Loucy (cell line): ENCODE measurements around the gene MACROD2.

Experiments
- H2AFZ ChIP-seq: fragments of 200-600 bp; sonication (generic); 2 replicates; pipeline ENCODE4 v1.6.0; 2016; ENCODE audit warnings: antibody characterized with exemption, mild to moderate bottlenecking, low read length, moderate library complexity
- H3F3A ChIP-seq: fragments of 200-600 bp; 2 replicates; pipeline ENCODE4 v1.6.0; 2016; ENCODE audit warnings: antibody characterized with exemption, low read depth, mild to moderate bottlenecking
- H3K27me3 ChIP-seq: fragments of 200-600 bp; sonication (generic); 2 replicates; pipeline ENCODE4 v1.6.1; 2014; ENCODE audit warnings: low read length, mild to moderate bottlenecking; ENCODE audit not compliant: insufficient read depth, poor library complexity, severe bottlenecking
- H3K36me3 ChIP-seq: fragments of 200-600 bp; sonication (generic); 2 replicates; pipeline ENCODE4 v1.6.1; 2016; ENCODE audit warnings: low read length; ENCODE audit not compliant: insufficient read depth
- H3K4me1 ChIP-seq: fragments of 200-600 bp; sonication (generic); 2 replicates; pipeline ENCODE4 v1.5.1; 2014; ENCODE audit warnings: low read length, mild to moderate bottlenecking; ENCODE audit not compliant: insufficient read depth, poor library complexity, severe bottlenecking
- H3K4me2 ChIP-seq: fragments of 200-600 bp; sonication (generic); 2 replicates; pipeline ENCODE4 v1.6.0; 2014; ENCODE audit warnings: antibody characterized with exemption, low read length, low read depth, mild to moderate bottlenecking; ENCODE audit not compliant: poor library complexity, severe bottlenecking
- H3K4me3 ChIP-seq: fragments of 200-600 bp; sonication (generic); 2 replicates; pipeline ENCODE4 v1.5.1; 2014; ENCODE audit warnings: low read length, mild to moderate bottlenecking, mixed read lengths; ENCODE audit not compliant: poor library complexity, severe bottlenecking
- H3K79me2 ChIP-seq: fragments of 200-600 bp; sonication (generic); 2 replicates; pipeline ENCODE4 v1.6.1; 2014; ENCODE audit warnings: low read length; ENCODE audit not compliant: insufficient read depth
- H3K9ac ChIP-seq: fragments of 200-600 bp; sonication (generic); 2 replicates; pipeline ENCODE4 v1.6.0; 2014; ENCODE audit warnings: mild to moderate bottlenecking, low read depth, low read length, moderate library complexity; ENCODE audit not compliant: poor library complexity, severe bottlenecking
- H3K9me2 ChIP-seq: fragments of 200-600 bp; sonication (generic); replicated peaks from 2 replicates; pipeline ENCODE4 v1.6.1; 2016; ENCODE audit warnings: low read depth, low read length, mixed read lengths
- H3K9me3 ChIP-seq: fragments of 200-600 bp; sonication (generic); 2 replicates; pipeline ENCODE4 v1.6.1; 2014; ENCODE audit warnings: mild to moderate bottlenecking, antibody characterized with exemption, low read length, low read depth; ENCODE audit not compliant: insufficient read depth
- H4K20me1 ChIP-seq: fragments of 200-600 bp; sonication (generic); 2 replicates; pipeline ENCODE4 v1.6.0; 2014; ENCODE audit warnings: antibody characterized with exemption, low read length, mild to moderate bottlenecking; ENCODE audit not compliant: insufficient read depth, poor library complexity, severe bottlenecking
- EZH2phosphoT487 ChIP-seq: fragments of 200-600 bp; IDR thresholded peaks from 2 replicates; pipeline ENCODE4 v1.6.1; 2018; ENCODE audit warnings: antibody characterized with exemption, mild to moderate bottlenecking, moderate library complexity, borderline replicate concordance
- TF ChIP-seq, protein P1 (sequence below): fragments of 200-600 bp; sonication (generic); conservative IDR thresholded peaks from 2 replicates; pipeline ENCODE4 v1.5.1; 2014; ENCODE audit warnings: mild to moderate bottlenecking, antibody characterized with exemption, low read length

The MACROD2 gene

DNA sequence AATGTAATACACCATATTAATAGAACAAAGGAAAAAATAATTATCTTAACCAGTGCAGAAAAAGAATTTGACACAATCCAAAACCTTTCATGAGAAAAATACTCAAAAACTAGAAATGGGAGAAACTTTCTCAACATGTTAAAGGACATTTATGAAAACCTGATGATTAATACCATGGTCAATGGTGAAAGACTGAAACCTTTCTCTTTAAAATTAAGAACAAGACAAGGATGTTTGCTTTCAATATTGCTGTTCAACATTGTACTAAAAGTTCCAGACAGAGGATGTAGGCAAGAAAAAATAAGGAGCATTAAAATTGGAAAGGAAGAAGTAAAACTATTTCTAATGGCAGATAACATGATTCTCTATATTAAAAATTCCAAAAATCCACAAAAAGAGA is 1323.4 kb downstream of the MACROD2 start:
- Histone ChIP-seq H2AFZ (no peak overlapping the region), H3K9ac (no peak overlapping the region), H3K27me3 (no peaks in the 10 kb centered on the region), H3K4me2 (no peak overlapping the region), H3F3A (no peaks in the 10 kb centered on the region), H3K4me1 (no peaks in the 10 kb centered on the region), H3K79me2 (no peaks in the 10 kb centered on the region), H4K20me1 (no peaks in the 10 kb centered on the region), H3K4me3 (no peak overlapping the region), H3K9me2 (no peaks in the 10 kb centered on the region), H3K9me3 (no peaks in the 10 kb centered on the region), H3K36me3 (no peaks in the 10 kb centered on the region)
- TF ChIP-seq EZH2phosphoT487: no peak
- TF ChIP-seq, protein P1, sequence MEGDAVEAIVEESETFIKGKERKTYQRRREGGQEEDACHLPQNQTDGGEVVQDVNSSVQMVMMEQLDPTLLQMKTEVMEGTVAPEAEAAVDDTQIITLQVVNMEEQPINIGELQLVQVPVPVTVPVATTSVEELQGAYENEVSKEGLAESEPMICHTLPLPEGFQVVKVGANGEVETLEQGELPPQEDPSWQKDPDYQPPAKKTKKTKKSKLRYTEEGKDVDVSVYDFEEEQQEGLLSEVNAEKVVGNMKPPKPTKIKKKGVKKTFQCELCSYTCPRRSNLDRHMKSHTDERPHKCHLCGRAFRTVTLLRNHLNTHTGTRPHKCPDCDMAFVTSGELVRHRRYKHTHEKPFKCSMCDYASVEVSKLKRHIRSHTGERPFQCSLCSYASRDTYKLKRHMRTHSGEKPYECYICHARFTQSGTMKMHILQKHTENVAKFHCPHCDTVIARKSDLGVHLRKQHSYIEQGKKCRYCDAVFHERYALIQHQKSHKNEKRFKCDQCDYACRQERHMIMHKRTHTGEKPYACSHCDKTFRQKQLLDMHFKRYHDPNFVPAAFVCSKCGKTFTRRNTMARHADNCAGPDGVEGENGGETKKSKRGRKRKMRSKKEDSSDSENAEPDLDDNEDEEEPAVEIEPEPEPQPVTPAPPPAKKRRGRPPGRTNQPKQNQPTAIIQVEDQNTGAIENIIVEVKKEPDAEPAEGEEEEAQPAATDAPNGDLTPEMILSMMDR: no peak

DNA sequence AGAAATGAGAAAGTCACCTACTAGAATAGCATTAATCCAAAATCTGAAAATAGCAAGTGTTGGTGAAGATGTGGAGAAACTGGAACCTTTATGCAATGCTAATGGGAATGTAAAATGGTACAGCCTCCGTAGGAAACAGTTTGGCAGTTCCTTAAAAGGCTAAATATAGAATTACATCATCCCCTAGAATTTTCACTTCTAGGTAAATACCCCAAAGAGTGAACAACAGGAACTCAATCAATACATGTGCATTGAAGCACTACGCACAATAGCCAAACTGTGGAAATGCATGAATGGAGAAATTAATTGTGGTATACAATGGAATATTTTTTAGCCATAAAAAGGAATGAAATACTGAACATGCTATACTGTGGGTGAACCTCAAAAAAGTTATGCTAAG is 1324.1 kb downstream of the MACROD2 start:
- no peaks in the 10 kb centered on the region for H3K36me3 ChIP-seq
- H3K4me3 ChIP-seq: no peak overlapping the region
- no peak for TF ChIP-seq EZH2phosphoT487
- TF ChIP-seq, protein P1: no peak
- H3K9ac ChIP-seq: no peak overlapping the region
- no peak overlapping the region for H2AFZ ChIP-seq
- no peak overlapping the region for H3K4me2 ChIP-seq
- H3K79me2 ChIP-seq: no peaks in the 10 kb centered on the region
- H3K9me3 ChIP-seq: no peaks in the 10 kb centered on the region
- H4K20me1 ChIP-seq: no peaks in the 10 kb centered on the region
- H3K27me3 ChIP-seq: no peaks in the 10 kb centered on the region
- no peaks in the 10 kb centered on the region for H3F3A ChIP-seq
- H3K9me2 ChIP-seq: no peaks in the 10 kb centered on the region
- H3K4me1 ChIP-seq: no peaks in the 10 kb centered on the region

DNA sequence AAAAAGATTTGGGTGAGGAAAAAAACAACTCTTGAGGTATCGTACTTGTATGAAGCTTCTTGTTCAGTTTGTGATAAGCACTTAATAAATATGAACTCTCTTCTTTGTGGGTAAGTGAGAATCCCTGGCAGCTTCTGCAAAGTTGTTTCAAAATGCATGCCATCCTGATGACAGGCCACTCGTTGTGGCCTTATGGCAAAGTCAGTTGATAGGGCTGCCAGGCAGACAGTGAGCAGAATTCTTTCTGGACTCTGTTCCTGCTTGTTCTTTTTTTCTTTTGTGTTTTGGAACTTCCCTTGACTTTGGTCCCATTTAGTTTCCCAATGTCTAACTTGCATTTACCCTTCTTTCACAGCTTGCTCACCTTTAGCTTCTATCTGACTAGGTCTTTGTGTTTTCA is 1325.6 kb downstream of the MACROD2 start:
- no peak for TF ChIP-seq EZH2phosphoT487
- TF ChIP-seq, protein P1: no peak
- no peak overlapping the region for H2AFZ ChIP-seq
- no peaks in the 10 kb centered on the region for H3K79me2 ChIP-seq
- no peak overlapping the region for H3K9ac ChIP-seq
- no peaks in the 10 kb centered on the region for H3F3A ChIP-seq
- H3K4me1 ChIP-seq: no peaks in the 10 kb centered on the region
- H4K20me1 ChIP-seq: no peaks in the 10 kb centered on the region
- H3K9me3 ChIP-seq: no peaks in the 10 kb centered on the region
- no peaks in the 10 kb centered on the region for H3K36me3 ChIP-seq
- no peaks in the 10 kb centered on the region for H3K27me3 ChIP-seq
- no peak overlapping the region for H3K4me2 ChIP-seq
- H3K4me3 ChIP-seq: no peak overlapping the region
- no peaks in the 10 kb centered on the region for H3K9me2 ChIP-seq
